HCT116 (cell line): ENCODE results near the gene MZB1. TPM values are rescaled to one million over a fixed set of nuclear protein-coding genes. Genes with fewer than 3 reads are reported as not detected.

ENCODE experiments used
- ATAC-seq: fragments of 200-7000 bp; cut with Tn5 transposase; 2 replicates; pipeline ENCODE4 v1.9.1; 2020; ENCODE audit warnings: mild to moderate bottlenecking, moderate library complexity
- BruUV-seq: library from RNA; stranded (reverse); fragments of 400-500 nt; replicated peaks from 2 replicates; lab custom pipeline; 2021; lab: Mats Ljungman, UMichigan
- CTCF ChIA-PET: fragments of 300-600 bp; sonication (Branson Sonifier 250); formaldehyde crosslinking; loops from one replicate; lab custom pipeline; 2021; ENCODE audit warnings: antibody characterized with exemption; lab: Charles Lee
- POLR2A ChIA-PET: fragments of 300-600, 350-600 bp; sonication (Branson Sonifier 250); formaldehyde crosslinking; loops from one replicate; lab custom pipeline; 2021; ENCODE audit warnings: antibody characterized with exemption; lab: Charles Lee
- RAD21 ChIA-PET, 2 experiments: fragments of 300-600 bp; sonication (Branson Sonifier 250); formaldehyde crosslinking; loops; one replicate each; lab custom pipeline; 2023; ENCODE audit warnings: low total read pairs in 2 of 2; ENCODE audit not compliant: uncharacterized antibody in 2 of 2, unreplicated experiment in 2 of 2, low non-redundant PET in 1 of 2; lab: Charles Lee
- DNase-seq: peaks from one replicate; pipeline ENCODE4 v3.0.0-alpha.2; 2010; ENCODE audit warnings: low read depth, low spot score
- H2AFZ ChIP-seq: fragments of 200-600 bp; shearing (Covaris generic), sonication (generic); 2 replicates; pipeline ENCODE4 v1.6.1; 2017; ENCODE audit warnings: low read depth, mixed run types, mixed read lengths, antibody characterized with exemption, low read length; ENCODE audit not compliant: poor library complexity, severe bottlenecking
- H3K27ac ChIP-seq: 2 replicates; pipeline ENCODE4 v1.5.1; 2012; ENCODE audit warnings: low read depth, low read length
- H3K27me3 ChIP-seq: fragments of 200-600 bp; sonication (generic); 2 replicates; pipeline ENCODE4 v1.6.1; 2016; ENCODE audit warnings: mixed run types, low read length, mixed read lengths; ENCODE audit not compliant: insufficient read depth
- H3K36me3 ChIP-seq, 2 experiments: fragments of 200-500 bp in 1 of 2; fragments of 200-600 bp in 1 of 2; sonication (Bioruptor generic) in 1 of 2; sonication (generic) in 1 of 2; 2 replicates each; pipeline versions ENCODE4 v1.5.1 to v1.6.1; 2014 to 2016; ENCODE audit warnings: low read length in 2 of 2, inconsistent platforms in 1 of 2, mixed read lengths in 1 of 2, mixed run types in 1 of 2; ENCODE audit not compliant: insufficient read depth in 2 of 2, control insufficient read depth in 1 of 2
- H3K4me1 ChIP-seq, 2 experiments: fragments of 200-600 bp in 1 of 2; sonication (generic) in 1 of 2; 2 replicates each; pipeline versions ENCODE4 v1.5.1 to v1.6.1; 2012 to 2017; ENCODE audit warnings: low read length in 2 of 2, inconsistent platforms in 1 of 2, mild to moderate bottlenecking in 1 of 2, mixed read lengths in 1 of 2, mixed run types in 1 of 2, moderate library complexity in 1 of 2; ENCODE audit not compliant: insufficient read depth in 2 of 2, control insufficient read depth in 1 of 2
- H3K4me2 ChIP-seq: fragments of 200-600 bp; sonication (generic); 2 replicates; pipeline ENCODE4 v1.6.1; 2017; ENCODE audit warnings: mixed run types, low read length, mixed read lengths
- H3K4me3 ChIP-seq, 2 experiments: fragments of 200-600 bp in 1 of 2; sonication (generic) in 1 of 2; replicated peaks in 1 of 2; 2 replicates each; pipeline ENCODE4 v1.5.1; 2011 to 2016; ENCODE audit warnings: low read length in 2 of 2, control low read depth in 1 of 2, low read depth in 1 of 2, mild to moderate bottlenecking in 1 of 2, mixed read lengths in 1 of 2, mixed run types in 1 of 2
- H3K79me2 ChIP-seq: fragments of 200-600 bp; sonication (generic); 2 replicates; pipeline ENCODE4 v1.6.1; 2017; ENCODE audit warnings: mild to moderate bottlenecking, mixed run types, low read length, moderate library complexity, mixed read lengths; ENCODE audit not compliant: insufficient read depth
- H3K9ac ChIP-seq: fragments of 200-600 bp; sonication (generic); 2 replicates; pipeline ENCODE4 v1.6.1; 2016; ENCODE audit warnings: low read length, mixed read lengths
- H3K9me2 ChIP-seq: fragments of 200-600 bp; sonication (generic), shearing (Covaris generic); 2 replicates; pipeline ENCODE4 v1.6.1; 2017; ENCODE audit warnings: mixed run types, mild to moderate bottlenecking, moderate library complexity; ENCODE audit not compliant: insufficient read depth
- H3K9me3 ChIP-seq, 2 experiments: fragments of 200-500 bp in 1 of 2; fragments of 200-600 bp in 1 of 2; sonication (Bioruptor generic) in 1 of 2; sonication (generic) in 1 of 2; 2 replicates each; pipeline ENCODE4 v1.6.1; 2014 to 2017; ENCODE audit warnings: low read length in 2 of 2, mixed read lengths in 2 of 2, inconsistent platforms in 1 of 2, low read depth in 1 of 2, mild to moderate bottlenecking in 1 of 2, mixed run types in 1 of 2, moderate library complexity in 1 of 2; ENCODE audit not compliant: control insufficient read depth in 1 of 2, insufficient read depth in 1 of 2
- H4K20me1 ChIP-seq: fragments of 200-600 bp; sonication (generic), shearing (Covaris generic); 2 replicates; pipeline ENCODE4 v1.6.1; 2017; ENCODE audit warnings: mixed run types, mild to moderate bottlenecking, moderate library complexity; ENCODE audit not compliant: insufficient read depth
- CBX3 ChIP-seq: IDR thresholded peaks from 2 replicates; pipeline ENCODE4 v1.6.1; 2012; ENCODE audit warnings: low read depth
- CEBPB ChIP-seq: IDR thresholded peaks from 2 replicates; pipeline ENCODE4 v1.6.1; 2012; ENCODE audit warnings: low read depth
- EGR1 ChIP-seq: IDR thresholded peaks from 2 replicates; pipeline ENCODE4 v1.6.1; 2012; ENCODE audit warnings: low read depth
- EZH2 ChIP-seq: fragments of 200-600 bp; sonication (generic); IDR thresholded peaks from 2 replicates; pipeline ENCODE4 v1.6.1; 2017; ENCODE audit warnings: antibody characterized with exemption, mixed run types
- EZH2phosphoT487 ChIP-seq: fragments of 200-600 bp; IDR thresholded peaks from 2 replicates; pipeline ENCODE4 v1.6.1; 2018; ENCODE audit warnings: antibody characterized with exemption, borderline replicate concordance
- JUND ChIP-seq: IDR thresholded peaks from 2 replicates; pipeline ENCODE4 v1.6.1; 2012
- POLR2A ChIP-seq: IDR thresholded peaks from 2 replicates; pipeline ENCODE4 v1.7.0; 2011; ENCODE audit warnings: borderline replicate concordance; ENCODE audit not compliant: insufficient read depth, insufficient read length; ENCODE audit errors: extremely low read depth
- POLR2AphosphoS5 ChIP-seq: IDR thresholded peaks from 2 replicates; pipeline ENCODE4 v1.6.1; 2011; ENCODE audit warnings: mild to moderate bottlenecking, low read depth, low read length, moderate library complexity
- RAD21 ChIP-seq: IDR thresholded peaks from 2 replicates; pipeline ENCODE4 v1.6.1; 2012; ENCODE audit warnings: low read depth, mild to moderate bottlenecking
- SIN3A ChIP-seq: IDR thresholded peaks from 2 replicates; pipeline ENCODE4 v1.6.1; 2012; ENCODE audit warnings: low read depth
- SP1 ChIP-seq: IDR thresholded peaks from 2 replicates; pipeline ENCODE4 v1.6.1; 2012; ENCODE audit warnings: low read depth
- SRF ChIP-seq: IDR thresholded peaks from 2 replicates; pipeline ENCODE4 v1.6.1; 2012; ENCODE audit warnings: low read depth
- TCF7L2 ChIP-seq: IDR thresholded peaks from 2 replicates; pipeline ENCODE4 v1.7.0; 2011; ENCODE audit warnings: borderline replicate concordance, inconsistent platforms; ENCODE audit not compliant: insufficient read depth, insufficient read length; ENCODE audit errors: extremely low read depth
- YY1 ChIP-seq: IDR thresholded peaks from 2 replicates; pipeline ENCODE4 v1.6.1; 2011; ENCODE audit warnings: low read length, low read depth, moderate library complexity, mild to moderate bottlenecking; ENCODE audit not compliant: insufficient replicate concordance; ENCODE audit errors: extremely low read depth
- ZNF274 ChIP-seq: fragments of 200-500 bp; sonication (Bioruptor generic); IDR thresholded peaks from 2 replicates; pipeline ENCODE4 v1.6.1; 2014; ENCODE audit warnings: mild to moderate bottlenecking, low read depth, low read length, inconsistent platforms
- intact Hi-C: fragments of 100-400 bp; cut with micrococcal nuclease; formaldehyde crosslinking; loops from 2 replicates; pipeline ENCODE4 v1.10.0; 2022
- total RNA-seq: library from RNA; stranded (reverse); gene quantifications from one replicate; pipeline ENCODE4 v1.2.1, GENCODE V29; 2021; ENCODE audit not compliant: unreplicated experiment
- TF ChIP-seq, protein P1 (sequence below): IDR thresholded peaks from 2 replicates; pipeline ENCODE4 v1.6.1; 2011; ENCODE audit warnings: mild to moderate bottlenecking, low read length, moderate library complexity; ENCODE audit not compliant: insufficient replicate concordance; ENCODE audit errors: extremely low read depth
- TF ChIP-seq, protein P2 (sequence below): IDR thresholded peaks from 2 replicates; pipeline ENCODE4 v1.6.1; 2012
- TF ChIP-seq, protein P3 (sequence below), 3 experiments: fragments of 200-600 bp in 1 of 3; sonication (generic) in 1 of 3; IDR thresholded peaks in 2 of 3; conservative IDR thresholded peaks in 1 of 3; 2 replicates each; pipeline ENCODE4 v1.5.1; 2012 to 2017; ENCODE audit warnings: low read depth in 2 of 3, low read length in 2 of 3, antibody characterized with exemption in 1 of 3, borderline replicate concordance in 1 of 3, control low read depth in 1 of 3, mild to moderate bottlenecking in 1 of 3, mixed read lengths in 1 of 3, mixed run types in 1 of 3, moderate library complexity in 1 of 3; ENCODE audit not compliant: insufficient read depth in 1 of 3

The MZB1 gene
- total RNA-seq, 1 experiment from 2014 or later: 0.81 TPM

DNA sequence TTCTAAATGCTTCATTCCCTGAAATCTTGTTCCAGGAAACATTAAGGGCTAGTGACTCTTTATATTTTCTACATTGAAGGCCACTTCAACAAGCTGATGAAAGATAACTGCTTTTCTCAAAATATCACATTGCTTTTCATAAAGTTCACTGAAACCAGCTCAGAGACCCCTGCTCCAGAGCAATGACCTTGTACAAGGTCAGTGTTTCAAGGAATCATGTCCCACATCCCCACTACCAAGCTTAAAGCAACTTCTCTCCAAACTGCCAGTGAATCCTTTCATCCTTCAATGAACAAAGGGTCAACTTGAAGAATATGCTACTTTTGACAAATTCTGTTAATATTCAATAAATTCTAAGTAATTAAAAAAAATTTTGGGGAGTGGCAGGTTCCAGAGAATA lies 26.2 kb upstream of the MZB1 start (continued):
- TF ChIP-seq, protein P1, sequence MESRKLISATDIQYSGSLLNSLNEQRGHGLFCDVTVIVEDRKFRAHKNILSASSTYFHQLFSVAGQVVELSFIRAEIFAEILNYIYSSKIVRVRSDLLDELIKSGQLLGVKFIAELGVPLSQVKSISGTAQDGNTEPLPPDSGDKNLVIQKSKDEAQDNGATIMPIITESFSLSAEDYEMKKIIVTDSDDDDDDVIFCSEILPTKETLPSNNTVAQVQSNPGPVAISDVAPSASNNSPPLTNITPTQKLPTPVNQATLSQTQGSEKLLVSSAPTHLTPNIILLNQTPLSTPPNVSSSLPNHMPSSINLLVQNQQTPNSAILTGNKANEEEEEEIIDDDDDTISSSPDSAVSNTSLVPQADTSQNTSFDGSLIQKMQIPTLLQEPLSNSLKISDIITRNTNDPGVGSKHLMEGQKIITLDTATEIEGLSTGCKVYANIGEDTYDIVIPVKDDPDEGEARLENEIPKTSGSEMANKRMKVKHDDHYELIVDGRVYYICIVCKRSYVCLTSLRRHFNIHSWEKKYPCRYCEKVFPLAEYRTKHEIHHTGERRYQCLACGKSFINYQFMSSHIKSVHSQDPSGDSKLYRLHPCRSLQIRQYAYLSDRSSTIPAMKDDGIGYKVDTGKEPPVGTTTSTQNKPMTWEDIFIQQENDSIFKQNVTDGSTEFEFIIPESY: no peak
- TF ChIP-seq RAD21: no peak
- TF ChIP-seq SP1: no peak
- no peak for TF ChIP-seq TCF7L2
- TF ChIP-seq ZNF274: no peak
- TF ChIP-seq, protein P2, sequence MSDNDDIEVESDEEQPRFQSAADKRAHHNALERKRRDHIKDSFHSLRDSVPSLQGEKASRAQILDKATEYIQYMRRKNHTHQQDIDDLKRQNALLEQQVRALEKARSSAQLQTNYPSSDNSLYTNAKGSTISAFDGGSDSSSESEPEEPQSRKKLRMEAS: no peak
- no peak for TF ChIP-seq YY1
- no peak for TF ChIP-seq POLR2AphosphoS5
- TF ChIP-seq EGR1: no peak
- no peak for TF ChIP-seq SRF
- no peak for TF ChIP-seq JUND
- TF ChIP-seq CEBPB: no peak
- TF ChIP-seq POLR2A: no peak
- TF ChIP-seq EZH2phosphoT487: no peak

DNA sequence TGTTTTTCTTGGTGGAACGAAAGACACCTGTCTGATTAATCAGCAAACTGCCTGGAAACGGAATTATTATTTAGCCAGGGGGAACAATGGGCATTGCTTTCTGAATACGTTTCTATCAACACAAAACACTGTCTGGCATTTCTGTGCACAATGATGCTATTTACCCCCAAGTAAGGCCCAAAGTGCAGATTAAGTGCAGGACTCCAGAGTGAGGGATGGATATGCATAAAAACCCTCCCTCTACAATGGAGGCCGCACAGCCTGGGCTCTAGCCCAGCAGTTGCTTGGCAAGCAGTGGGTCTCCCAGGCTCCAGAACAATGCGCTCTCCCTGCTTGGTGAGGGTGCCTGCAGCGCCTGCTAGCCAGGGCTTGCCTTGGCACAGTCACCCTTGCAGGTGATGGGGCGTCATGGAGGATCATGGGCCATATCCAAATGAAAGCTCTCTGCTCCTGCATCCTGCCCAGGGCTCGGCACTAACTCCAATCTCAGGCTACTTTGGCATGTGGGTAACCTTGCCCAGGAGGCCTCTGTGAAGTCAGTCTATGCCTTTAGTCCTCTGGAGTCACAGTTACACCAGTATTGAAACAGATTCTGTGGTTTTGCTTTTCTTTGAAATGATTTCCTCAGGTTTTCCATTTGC lies 25.6 kb upstream of the MZB1 start:
- H4K20me1 ChIP-seq: no peaks in the 10 kb centered on the region
- H3K9me3 ChIP-seq: no peaks in the 10 kb centered on the region
- no peak overlapping the region for H3K27ac ChIP-seq
- ChIA-PET POLR2A (no interaction called here), CTCF (no interaction called here), RAD21 (no interaction called here)
- H2AFZ ChIP-seq: no peak overlapping the region
- ATAC-seq (no peak), DNase-seq (no peak)
- H3K4me2 ChIP-seq: no peak overlapping the region
- no peaks in the 10 kb centered on the region for H3K36me3 ChIP-seq
- no peak overlapping the region for H3K9ac ChIP-seq
- H3K9me2 ChIP-seq: no peaks in the 10 kb centered on the region
- peaks cover 3 to 18% of the 10 kb centered on the region in 2 experiments; a peak in 3 of 4 replicates for H3K4me1 ChIP-seq
- no TSS peak for BruUV-seq
- no peaks in the 10 kb centered on the region for H3K79me2 ChIP-seq
- intact Hi-C loops: no loop called here
- no peak overlapping the region for H3K4me3 ChIP-seq
- H3K27me3 ChIP-seq: no peaks in the 10 kb centered on the region
- TF ChIP-seq CBX3: no peak
- no peak for TF ChIP-seq EGR1
- TF ChIP-seq SIN3A: no peak
- TF ChIP-seq POLR2AphosphoS5: no peak
- no peak for TF ChIP-seq ZNF274
- TF ChIP-seq, protein P3, sequence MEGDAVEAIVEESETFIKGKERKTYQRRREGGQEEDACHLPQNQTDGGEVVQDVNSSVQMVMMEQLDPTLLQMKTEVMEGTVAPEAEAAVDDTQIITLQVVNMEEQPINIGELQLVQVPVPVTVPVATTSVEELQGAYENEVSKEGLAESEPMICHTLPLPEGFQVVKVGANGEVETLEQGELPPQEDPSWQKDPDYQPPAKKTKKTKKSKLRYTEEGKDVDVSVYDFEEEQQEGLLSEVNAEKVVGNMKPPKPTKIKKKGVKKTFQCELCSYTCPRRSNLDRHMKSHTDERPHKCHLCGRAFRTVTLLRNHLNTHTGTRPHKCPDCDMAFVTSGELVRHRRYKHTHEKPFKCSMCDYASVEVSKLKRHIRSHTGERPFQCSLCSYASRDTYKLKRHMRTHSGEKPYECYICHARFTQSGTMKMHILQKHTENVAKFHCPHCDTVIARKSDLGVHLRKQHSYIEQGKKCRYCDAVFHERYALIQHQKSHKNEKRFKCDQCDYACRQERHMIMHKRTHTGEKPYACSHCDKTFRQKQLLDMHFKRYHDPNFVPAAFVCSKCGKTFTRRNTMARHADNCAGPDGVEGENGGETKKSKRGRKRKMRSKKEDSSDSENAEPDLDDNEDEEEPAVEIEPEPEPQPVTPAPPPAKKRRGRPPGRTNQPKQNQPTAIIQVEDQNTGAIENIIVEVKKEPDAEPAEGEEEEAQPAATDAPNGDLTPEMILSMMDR (IDR thresholded peaks at IDR 0.05 in 2 of 3, conservative IDR thresholded peaks at IDR 0.05 in 1 of 3; ENCODE audit: borderline replicate concordance in 1 of 3, insufficient read depth in 1 of 3, low read depth in 2 of 3, low read length in 2 of 3): no peak
- TF ChIP-seq EZH2: no peak
- no peak for TF ChIP-seq RAD21
- TF ChIP-seq JUND: no peak
- TF ChIP-seq, protein P2: no peak
- TF ChIP-seq EZH2phosphoT487: no peak
- TF ChIP-seq CEBPB: no peak
- TF ChIP-seq, protein P1: no peak
- no peak for TF ChIP-seq SRF
